Pancreas (tissue), 10 donors: ENCODE data around the gene STK17A. TPM values are rescaled to one million over a fixed set of nuclear protein-coding genes. Genes with fewer than 3 reads are reported as not detected.

ENCODE experiments used
- ATAC-seq, 4 donors: fragments of 200-7000 bp; cut with Tn5 transposase; one replicate each; pipeline versions ENCODE4 v1.8.0 to v1.9.1; 2020; ENCODE audit warnings: mild to moderate bottlenecking in 4 of 4, moderate library complexity in 4 of 4
- DNase-seq, 6 donors: peaks; one replicate each; pipeline ENCODE4 v3.0.0-alpha.2; 2020
- FAIRE-seq: peaks from 2 replicates; lab custom pipeline; 2012; peaks lifted over from hg19 to GRCh38; lab: Jason Lieb, UNC
- H3K27ac ChIP-seq, 4 donors: fragments of 200-600 bp; sonication (generic); 1 replicate in 3 of 4; 2 replicates in 1 of 4; pipeline versions ENCODE4 v1.5.0 to v1.8.0; 2020
- H3K27me3 ChIP-seq, 4 donors: fragments of 200-600 bp; one replicate each; pipeline ENCODE4 v1.8.0; 2021
- H3K36me3 ChIP-seq, 3 donors: fragments of 200-600 bp; sonication (generic) in 1 of 3; one replicate each; pipeline versions ENCODE4 v1.5.0 to v1.8.0; 2020 to 2021
- H3K4me1 ChIP-seq, 3 donors: fragments of 200-600 bp; one replicate each; pipeline ENCODE4 v1.8.0; 2021
- H3K4me3 ChIP-seq, 4 donors: fragments of 200-600 bp; sonication (generic) in 2 of 4; one replicate each; pipeline versions ENCODE4 v1.5.0 to v1.8.0; 2020 to 2021
- H3K9me3 ChIP-seq, 4 donors: fragments of 200-600 bp; one replicate each; pipeline ENCODE4 v1.8.0; 2021
- CTCF ChIP-seq, 4 donors: fragments of 200-600 bp; sonication (generic) in 3 of 4; IDR thresholded peaks; one replicate each; pipeline versions ENCODE4 v1.5.0 to v1.8.0; 2021; ENCODE audit warnings: antibody characterized with exemption in 4 of 4
- WGBS, 2 donors: extraction: QIAGEN DNeasy Blood & Tissue Kit; methylation state at CpG; one replicate each; pipeline ENCODE4 v1.1.7; 2013; 5-methylcytosine and 5-hydroxymethylcytosine counted together
- intact Hi-C, 3 donors: fragments of 100-400 bp; cut with DNase I; formaldehyde crosslinking; loops; one replicate each; pipeline versions ENCODE4 v1.11.1 to v1.14.2; 2022
- polyA plus RNA-seq, 2 donors: library from polyadenylated mRNA; stranded (reverse); fragments of 200-250 nt; gene quantifications; one replicate each; pipeline ENCODE4 v1.2.3, GENCODE V29; 2013
- total RNA-seq, 6 donors: library from RNA; stranded (reverse); fragmentation: NEBNext Ultra II Directional in 4 of 6; extraction: Animal tissue kit (Norgen Biotek cat#: 25700) in 4 of 6; gene quantifications; one replicate each; pipeline versions ENCODE4 v1.2.1 to v1.2.4, GENCODE V29; 2021 to 2023
- donor health status: healthy with polysubstance abuse.
- donor health status: DM: no; HTN: no; CAD: no; lungs with moderate emphysema.
- donor health status: DM: no; HTN: no; CAD: no.
- donor health status: control.
- donor health status: control.
- donor health status: Bipolar disorder and iron deficiency.
- donor health status: DM: yes; HTN: yes; CAD: no.
- donor health status: DM: no; HTN: no; CAD: no.
- donor health status: DM: no; HTN: no; CAD: no.
- donor health status: DM: yes; HTN: yes; CAD: no.

Gene STK17A
- total RNA-seq = 10 to 100 TPM in 4 of 6 donors, 1 to 10 TPM in 2; 9.4 to 19.3 (median 11.7) TPM
- 10 to 100 TPM in 1 of 2 donors, 1 to 10 TPM in 1; 7.0 to 11.7 TPM for polyA plus RNA-seq

DNA sequence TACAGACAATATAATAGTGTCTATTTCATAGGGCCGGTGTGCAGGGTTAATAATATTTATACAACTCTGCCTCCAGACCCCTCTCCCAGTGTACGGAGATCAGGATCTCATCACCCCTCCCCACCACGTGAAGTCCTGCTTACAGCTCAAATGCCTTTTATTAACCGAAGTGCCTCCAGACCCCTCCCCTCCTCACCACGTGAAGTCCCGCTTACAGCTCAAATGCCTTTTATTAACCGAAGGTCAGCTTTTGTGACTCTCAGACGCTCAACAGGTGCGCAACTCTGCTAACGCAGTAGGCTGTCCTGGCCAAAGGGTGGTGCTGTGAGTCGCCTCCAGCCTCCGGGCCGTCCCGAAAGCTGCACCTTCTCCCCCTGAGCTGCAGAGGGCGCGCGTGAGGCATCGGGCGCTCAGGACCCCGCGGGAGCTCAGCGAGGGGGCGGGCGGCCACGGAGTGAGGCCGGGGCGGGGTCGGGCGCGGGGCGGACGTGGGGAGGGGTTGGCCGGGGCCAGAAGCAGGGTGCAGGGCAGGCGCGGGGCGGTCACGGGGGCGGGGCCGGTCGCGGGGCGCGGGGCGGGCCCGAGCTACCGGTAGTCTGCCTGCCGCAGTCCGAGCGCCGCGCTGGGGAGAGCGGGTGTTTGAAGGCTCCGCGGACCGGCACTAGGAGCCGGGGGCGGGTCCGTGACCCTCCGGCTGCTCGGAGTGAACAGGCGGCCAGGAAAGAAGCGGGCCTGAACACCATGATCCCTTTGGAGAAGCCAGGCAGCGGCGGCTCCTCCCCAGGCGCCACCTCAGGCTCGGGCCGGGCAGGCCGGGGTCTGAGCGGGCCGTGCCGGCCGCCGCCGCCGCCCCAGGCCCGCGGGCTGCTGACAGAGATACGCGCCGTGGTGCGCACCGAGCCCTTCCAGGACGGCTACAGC lies at the start of gene STK17A:
STK17A (plus strand) TSS at position 606 of the 921 bp plus-strand sequence; CDS start at position 742, 136 bp downstream.
- peak; percentile 89 to 96 (median 90) for ATAC-seq
- peak; percentile 93 to 98 (median 96) for TF ChIP-seq CTCF (IDR thresholded peaks at IDR 0.05)
- WGBS, 2 donors = 1% methylated on average over 19 to 83 of the region's 83 CpGs
- Histone ChIP-seq H3K27me3 (no peaks in the 10 kb centered on the region), H3K27ac (peak within 1 kb of the TSS; percentile 88 to 95 (median 92)), H3K4me3 (peak within 1 kb of the TSS; percentile 89 to 100 (median 96)), H3K9me3 (no peaks in the 10 kb centered on the region), H3K4me1 (peaks cover 0 to 25% (median 24%) of the 10 kb centered on the region in 3 donors), H3K36me3 (no peaks in the 10 kb centered on the region)
- FAIRE-seq = no peak
- DNase-seq = peak; percentile 89 to 97 (median 95)
- intact Hi-C loops = loop anchor here in 2 of 3 donors (5.0 kb wide), 2 partner anchors 115 to 140 kb away; no protein-coding TSS in a partner anchor

DNA sequence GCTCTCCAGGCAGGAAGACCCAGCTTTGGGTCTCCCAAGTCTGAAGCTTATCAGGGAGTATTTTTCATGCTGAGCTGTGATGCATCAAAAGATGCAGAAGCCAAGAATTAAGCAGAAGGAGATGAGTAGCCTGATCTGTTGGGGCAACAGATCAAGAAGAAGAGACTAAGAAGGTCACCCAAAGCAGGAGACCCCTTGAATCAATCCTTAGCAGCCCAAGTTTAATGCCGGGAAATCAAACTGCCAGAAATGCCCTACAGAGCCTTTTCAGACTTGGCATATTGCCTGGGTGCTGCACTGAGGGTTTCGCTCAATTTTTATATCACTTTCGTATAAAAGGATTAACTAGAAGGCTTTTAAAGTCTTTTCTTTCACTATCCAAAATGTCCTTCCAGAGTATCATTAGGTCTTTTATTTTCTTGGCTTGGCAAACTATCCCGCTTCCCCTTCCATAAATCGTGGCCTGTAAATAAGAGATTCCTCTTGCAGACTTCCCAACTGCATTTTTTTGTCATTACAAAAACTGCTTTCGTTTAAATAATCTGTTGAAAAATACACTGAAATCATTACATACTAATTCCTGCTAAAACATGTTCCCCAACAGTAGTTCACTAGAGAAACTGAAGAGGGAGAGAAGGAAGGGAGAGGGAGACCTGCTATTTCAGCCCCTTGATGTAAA lies 49.0 kb upstream of the STK17A start:
- no peak for FAIRE-seq

GRCh38 chr7:43535031-43535451 lies 47.9 kb upstream of the STK17A start:
- H3K9me3 ChIP-seq = no peaks in the 10 kb centered on the region
- no peaks in the 10 kb centered on the region for H3K4me1 ChIP-seq
- H3K4me3 ChIP-seq = no peak overlapping the region
- 80 to 85% methylated on average over 4 of the region's 4 CpGs for WGBS, 2 donors
- TF ChIP-seq CTCF (IDR thresholded peaks at IDR 0.05) = no peak
- intact Hi-C loops = no loop called here
- DNase-seq (no peak), ATAC-seq (peak in 2 of 4 donors; percentile 22 to 23), FAIRE-seq (no peak)
- no peaks in the 10 kb centered on the region for H3K36me3 ChIP-seq
- H3K27ac ChIP-seq = no peak overlapping the region
- H3K27me3 ChIP-seq = no peaks in the 10 kb centered on the region

More for the DNA sequence above, 49.0 kb upstream of the STK17A start:
- Histone ChIP-seq H3K36me3 (no peaks in the 10 kb centered on the region), H3K4me3 (no peak overlapping the region), H3K27ac (no peak overlapping the region), H3K9me3 (no peaks in the 10 kb centered on the region), H3K27me3 (no peaks in the 10 kb centered on the region), H3K4me1 (no peaks in the 10 kb centered on the region)
- ATAC-seq = no peak
- no peak for TF ChIP-seq CTCF (IDR thresholded peaks at IDR 0.05)
- WGBS, 2 donors = 68 to 69% methylated on average over 6 of the region's 6 CpGs
- intact Hi-C loops = no loop called here
- no peak for DNase-seq

- Histone ChIP-seq H3K36me3 (no peaks in the 10 kb centered on the region), H3K27me3 (no peaks in the 10 kb centered on the region), H3K4me1 (no peaks in the 10 kb centered on the region), H3K27ac (no peak overlapping the region), H3K9me3 (no peaks in the 10 kb centered on the region), H3K4me3 (no peak overlapping the region)
- peak in 3 of 4 donors; percentile 44 to 54 (median 46) for ATAC-seq
- WGBS, 2 donors = 72 to 79% methylated on average over 6 of the region's 6 CpGs
- intact Hi-C loops = no loop called here
- no peak for FAIRE-seq
- no peak for TF ChIP-seq CTCF (IDR thresholded peaks at IDR 0.05)
- DNase-seq = no peak
These were observed 46.9 kb upstream of the STK17A start for GRCh38 chr7:43535810-43536585.
